ENCODE results near the gene ITGB6. TPM values are rescaled to one million over a fixed set of nuclear protein-coding genes. Genes with fewer than 3 reads are reported as not detected.
"Not testable (repeated sequence)": the region's sequence is repeated elsewhere in the genome, so short reads cannot be mapped to it uniquely, and the experiment has no call there.

ITGB6 gene
- total and polyA plus RNA-seq, 2 of the 8 experiments (the other 6 are each of a cell fraction or from before 2014, with no cell fraction given): not detected

- H3K79me1 ChIP-seq (ENCODE audit: low read depth, low read length); H3K4me3 ChIP-seq (ENCODE audit: extremely low read depth in 1 of 4, insufficient read depth in 2 of 4, low read depth in 3 of 4, low read length in 4 of 4); H4K91ac ChIP-seq (replicated peaks; ENCODE audit: insufficient read length, low read length); POLR2A ChIA-PET (ENCODE audit: partially characterized antibody); H3K4me2 ChIP-seq (ENCODE audit: insufficient read depth in 1 of 2, low read depth in 2 of 2, low read length in 2 of 2); H3K23ac ChIP-seq (ENCODE audit: insufficient read length); H3K18ac ChIP-seq (ENCODE audit: extremely low read depth, low read length); H2AFZ ChIP-seq (ENCODE audit: low read length); H2BK20ac ChIP-seq (ENCODE audit: low read length); H3K56ac ChIP-seq (replicated peaks; ENCODE audit: insufficient read length, low read depth, low read length); H3K14ac ChIP-seq (ENCODE audit: insufficient read length); H3K27ac ChIP-seq (ENCODE audit: low read depth, low read length); H3K4me1 ChIP-seq (replicated peaks in 1 of 4; ENCODE audit: control insufficient read depth in 3 of 4, insufficient read depth in 4 of 4, low read length in 3 of 4); H3K79me2 ChIP-seq (ENCODE audit: control insufficient read depth in 1 of 2, insufficient read depth in 2 of 2, low read length in 2 of 2); H3K27me3 ChIP-seq (replicated peaks in 1 of 4; ENCODE audit: control insufficient read depth in 3 of 4, extremely low read depth in 1 of 4, insufficient read depth in 3 of 4, low read length in 3 of 4); H3K9ac ChIP-seq (replicated peaks in 1 of 4; ENCODE audit: extremely low read depth in 1 of 4, low read depth in 3 of 4, low read length in 3 of 4); H3K23me2 ChIP-seq (ENCODE audit: low read depth, low read length); H2AK5ac ChIP-seq (ENCODE audit: low read depth, low read length); H3K4ac ChIP-seq (replicated peaks; ENCODE audit: insufficient read length, low read depth, low read length); H3K36me3 ChIP-seq (ENCODE audit: control insufficient read depth in 2 of 4, insufficient read depth in 4 of 4, low read length in 3 of 4); H4K8ac ChIP-seq (ENCODE audit: extremely low read depth, insufficient read depth, low read length); H2BK12ac ChIP-seq (ENCODE audit: low read depth, low read length); H2BK5ac ChIP-seq (ENCODE audit: low read depth, low read length); H3K9me3 ChIP-seq (ENCODE audit: insufficient read depth in 2 of 2, low read depth in 1 of 2, low read length in 1 of 2); FAIRE-seq; H2BK120ac ChIP-seq (replicated peaks; ENCODE audit: low read depth, low read length); DNase-seq (ENCODE audit: low read depth in 1 of 2, low spot score in 2 of 2); H4K20me1 ChIP-seq (replicated peaks in 1 of 2; ENCODE audit: control insufficient read depth in 1 of 2, insufficient read depth in 2 of 2, low read length in 2 of 2); H4K5ac ChIP-seq (ENCODE audit: insufficient read length, low read depth, low read length); H2BK15ac ChIP-seq (ENCODE audit: low read length): not testable (repeated sequence)
- CTCF ChIA-PET (ENCODE audit: partially characterized antibody): interaction anchor here (2.7 kb wide), 1 partner anchor 96 kb away, joined by 6 read pairs; no protein-coding TSS in a partner anchor
- WGBS, 2 experiments (ENCODE audit: extremely low coverage in 1 of 2, insufficient coverage in 1 of 2, insufficient read length in 1 of 2, insufficient replicate concordance in 2 of 2, low coverage in 1 of 2, low lambda C conversion rate in 2 of 2, missing lambda C conversion rate in 1 of 2): 82% methylated on average over 8 of the region's 8 CpGs; no CpG with 5 or more reads in 1 of the 2 experiments
Observed at GRCh38 chr2:160114721-160115120, 85.4 kb downstream of the ITGB6 start.

Measured in H1 (cell line).